HepG2 (cell line): Measurements from ENCODE around the gene NRN1L. TPM values are rescaled to one million over a fixed set of nuclear protein-coding genes. Genes with fewer than 3 reads are reported as not detected.

Source experiments
- ATM ChIP-seq: fragments of 450-650 bp; IDR thresholded peaks from 2 replicates; pipeline ENCODE4 v1.7.1; 2017; ENCODE audit warnings: mild to moderate bottlenecking, borderline replicate concordance
- DNMT1 ChIP-seq: sonication (generic); formaldehyde crosslinking; IDR thresholded peaks from 2 replicates; pipeline ENCODE4 v1.5.1; 2020; ENCODE audit warnings: mild to moderate bottlenecking, missing genetic modification reagents
- FOXJ3 ChIP-seq: sonication (generic); formaldehyde crosslinking; IDR thresholded peaks from 2 replicates; pipeline ENCODE4 v1.4.0; 2020; ENCODE audit warnings: missing genetic modification reagents, mild to moderate bottlenecking, borderline replicate concordance
- HNF4A ChIP-seq: sonication (generic); formaldehyde crosslinking; IDR thresholded peaks from 2 replicates; pipeline ENCODE4 v1.4.0; 2020; ENCODE audit warnings: missing genetic modification reagents
- MEF2D ChIP-seq: sonication (generic); formaldehyde crosslinking; IDR thresholded peaks from 2 replicates; pipeline ENCODE4 v1.5.1; 2020; ENCODE audit warnings: mild to moderate bottlenecking, missing genetic modification reagents
- NFRKB ChIP-seq: fragments of 450-650 bp; IDR thresholded peaks from 2 replicates; pipeline ENCODE4 v1.6.1; 2017
- NR2F6 ChIP-seq, 2 experiments: IDR thresholded peaks; 2 replicates each; pipeline ENCODE4 v1.6.1; 2016; ENCODE audit warnings: antibody characterized with exemption in 1 of 2, mild to moderate bottlenecking in 1 of 2
- SATB2 ChIP-seq: sonication (generic); formaldehyde crosslinking; IDR thresholded peaks from 2 replicates; pipeline ENCODE4 v1.5.0; 2020; ENCODE audit warnings: missing genetic modification reagents
- ZFP82 ChIP-seq: sonication (generic); formaldehyde crosslinking; IDR thresholded peaks from 2 replicates; pipeline ENCODE4 v1.5.1; 2020; ENCODE audit warnings: mild to moderate bottlenecking, missing genetic modification reagents, borderline replicate concordance
- ZNF160 ChIP-seq: sonication (generic); formaldehyde crosslinking; IDR thresholded peaks from 2 replicates; pipeline ENCODE4 v1.8.0; 2022; ENCODE audit warnings: mild to moderate bottlenecking, inconsistent platforms, missing genetic modification reagents
- ZNF33B ChIP-seq: sonication (generic); formaldehyde crosslinking; IDR thresholded peaks from 2 replicates; pipeline ENCODE4 v1.5.1; 2020; ENCODE audit warnings: mild to moderate bottlenecking, missing genetic modification reagents
- ZNF605 ChIP-seq: sonication (generic); formaldehyde crosslinking; IDR thresholded peaks from 2 replicates; pipeline ENCODE4 v1.8.0; 2022; ENCODE audit warnings: mild to moderate bottlenecking, missing genetic modification reagents
- ZSCAN31 ChIP-seq: sonication (generic); formaldehyde crosslinking; IDR thresholded peaks from 2 replicates; pipeline ENCODE4 v1.5.0; 2020; ENCODE audit warnings: low read depth, mild to moderate bottlenecking, missing genetic modification reagents
- polyA plus RNA-seq, 8 experiments: library from polyadenylated mRNA; depleted of rRNA in 3 of 8; stranded (reverse) in 7 of 8; unstranded in 1 of 8; fragments of >200 nt; fragmentation: Illumina TruSeq in 4 of 8; extraction: Trizol in 4 of 8; gene quantifications; 2 replicates each; pipeline versions ENCODE4 v1.2.1 to v1.2.3, GENCODE V29; 2011 to 2016; ENCODE audit warnings: low read depth in 4 of 8, missing spikeins in 1 of 8, mixed read lengths in 1 of 8; ENCODE audit not compliant: insufficient read depth in 1 of 8
- total RNA-seq, 5 experiments: library from RNA; depleted of rRNA; stranded (reverse); fragments of >200 nt; fragmentation: Illumina TruSeq; extraction: Trizol; gene quantifications; 2 replicates each; pipeline ENCODE4 v1.2.3, GENCODE V29; 2016; ENCODE audit warnings: low read depth in 1 of 5
- TF ChIP-seq, protein P1 (sequence below): sonication (generic); formaldehyde crosslinking; IDR thresholded peaks from 2 replicates; pipeline ENCODE4 v1.9.0; 2021; ENCODE audit warnings: missing genetic modification reagents, mild to moderate bottlenecking, borderline replicate concordance
- TF ChIP-seq, protein P2 (sequence below): sonication (generic); formaldehyde crosslinking; IDR thresholded peaks from 2 replicates; pipeline ENCODE4 v1.5.1; 2020; ENCODE audit warnings: missing genetic modification reagents, mild to moderate bottlenecking, borderline replicate concordance
- TF ChIP-seq, protein P3 (sequence below): sonication (generic); formaldehyde crosslinking; IDR thresholded peaks from 2 replicates; pipeline ENCODE4 v1.8.1; 2023; ENCODE audit warnings: mild to moderate bottlenecking, inconsistent platforms, moderate library complexity, missing genetic modification reagents, borderline replicate concordance
- TF ChIP-seq, protein P4 (sequence below): sonication (generic); formaldehyde crosslinking; IDR thresholded peaks from 2 replicates; pipeline ENCODE4 v1.4.0; 2020; ENCODE audit warnings: missing genetic modification reagents
- TF ChIP-seq, protein P5 (sequence below): sonication (generic); formaldehyde crosslinking; conservative IDR thresholded peaks from 2 replicates; pipeline ENCODE4 v1.4.0; 2020; ENCODE audit warnings: missing genetic modification reagents
- TF ChIP-seq, protein P6 (sequence below): IDR thresholded peaks from 2 replicates; pipeline ENCODE4 v1.6.1; 2016

The NRN1L gene
- total and polyA plus RNA-seq, 2 of the 13 experiments (the other 11 are each of a cell fraction or from before 2014, with no cell fraction given), result 0.53 to 1.2 TPM

DNA sequence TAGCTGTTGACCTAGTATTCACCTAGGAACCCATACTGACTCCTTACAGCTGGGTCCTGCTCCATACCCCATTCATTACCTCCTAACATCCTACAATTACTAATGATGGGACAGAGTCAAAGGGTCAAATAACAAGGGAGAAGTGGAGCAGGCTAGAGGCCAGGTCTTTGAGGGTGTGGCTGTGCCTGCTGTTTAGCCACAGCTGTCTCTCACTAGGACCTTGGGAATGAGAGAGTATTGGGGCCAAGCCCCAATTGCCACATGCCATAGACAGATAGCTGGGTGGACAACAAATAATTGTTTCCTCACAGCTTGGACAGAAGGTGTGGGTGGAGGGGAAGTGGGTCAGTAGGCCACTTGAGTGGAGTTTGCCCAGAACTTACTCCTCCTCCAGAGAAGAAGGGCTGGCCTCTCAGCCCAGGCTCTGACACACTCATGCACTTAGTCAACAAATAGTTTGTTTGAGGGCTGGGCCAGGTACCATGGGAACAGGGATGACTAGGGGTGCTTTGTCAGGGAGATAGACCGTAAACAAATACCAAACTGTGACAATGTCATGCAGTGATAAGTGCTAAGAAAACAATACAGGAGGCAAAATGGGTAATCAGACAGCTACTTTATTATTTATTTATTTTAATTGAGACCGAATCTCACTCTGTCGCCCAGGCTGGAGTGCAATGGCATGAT, 27.0 kb upstream of the NRN1L start (continued):
- TF ChIP-seq, protein P1, sequence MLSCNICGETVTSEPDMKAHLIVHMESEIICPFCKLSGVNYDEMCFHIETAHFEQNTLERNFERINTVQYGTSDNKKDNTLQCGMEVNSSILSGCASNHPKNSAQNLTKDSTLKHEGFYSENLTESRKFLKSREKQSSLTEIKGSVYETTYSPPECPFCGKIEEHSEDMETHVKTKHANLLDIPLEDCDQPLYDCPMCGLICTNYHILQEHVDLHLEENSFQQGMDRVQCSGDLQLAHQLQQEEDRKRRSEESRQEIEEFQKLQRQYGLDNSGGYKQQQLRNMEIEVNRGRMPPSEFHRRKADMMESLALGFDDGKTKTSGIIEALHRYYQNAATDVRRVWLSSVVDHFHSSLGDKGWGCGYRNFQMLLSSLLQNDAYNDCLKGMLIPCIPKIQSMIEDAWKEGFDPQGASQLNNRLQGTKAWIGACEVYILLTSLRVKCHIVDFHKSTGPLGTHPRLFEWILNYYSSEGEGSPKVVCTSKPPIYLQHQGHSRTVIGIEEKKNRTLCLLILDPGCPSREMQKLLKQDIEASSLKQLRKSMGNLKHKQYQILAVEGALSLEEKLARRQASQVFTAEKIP (CRISPR knock-in tag), result no peak
- TF ChIP-seq HNF4A (peak; percentile 44; the same call in 1 of the 2 replicates), ATM (no peak), ZSCAN31 (CRISPR knock-in tag) (no peak), NFRKB (no peak), MEF2D (CRISPR knock-in tag) (no peak; the same call in 1 of the 2 replicates), ZNF605 (CRISPR knock-in tag) (peak; percentile 75; the same call in 1 of the 2 replicates), NR2F6 (IDR thresholded peaks at IDR 0.05) (peak; percentile 18; the same call in 1 of the 2 replicates), NR2F6 (CRISPR knock-in tag; IDR thresholded peaks at IDR 0.05) (no peak; the same call in 1 of the 2 replicates), FOXJ3 (CRISPR knock-in tag) (peak; percentile 71; the same call in 1 of the 2 replicates), ZFP82 (no peak), ZNF33B (CRISPR knock-in tag) (no peak), DNMT1 (CRISPR knock-in tag) (no peak), SATB2 (no peak), ZNF160 (no peak)
- TF ChIP-seq, protein P2, sequence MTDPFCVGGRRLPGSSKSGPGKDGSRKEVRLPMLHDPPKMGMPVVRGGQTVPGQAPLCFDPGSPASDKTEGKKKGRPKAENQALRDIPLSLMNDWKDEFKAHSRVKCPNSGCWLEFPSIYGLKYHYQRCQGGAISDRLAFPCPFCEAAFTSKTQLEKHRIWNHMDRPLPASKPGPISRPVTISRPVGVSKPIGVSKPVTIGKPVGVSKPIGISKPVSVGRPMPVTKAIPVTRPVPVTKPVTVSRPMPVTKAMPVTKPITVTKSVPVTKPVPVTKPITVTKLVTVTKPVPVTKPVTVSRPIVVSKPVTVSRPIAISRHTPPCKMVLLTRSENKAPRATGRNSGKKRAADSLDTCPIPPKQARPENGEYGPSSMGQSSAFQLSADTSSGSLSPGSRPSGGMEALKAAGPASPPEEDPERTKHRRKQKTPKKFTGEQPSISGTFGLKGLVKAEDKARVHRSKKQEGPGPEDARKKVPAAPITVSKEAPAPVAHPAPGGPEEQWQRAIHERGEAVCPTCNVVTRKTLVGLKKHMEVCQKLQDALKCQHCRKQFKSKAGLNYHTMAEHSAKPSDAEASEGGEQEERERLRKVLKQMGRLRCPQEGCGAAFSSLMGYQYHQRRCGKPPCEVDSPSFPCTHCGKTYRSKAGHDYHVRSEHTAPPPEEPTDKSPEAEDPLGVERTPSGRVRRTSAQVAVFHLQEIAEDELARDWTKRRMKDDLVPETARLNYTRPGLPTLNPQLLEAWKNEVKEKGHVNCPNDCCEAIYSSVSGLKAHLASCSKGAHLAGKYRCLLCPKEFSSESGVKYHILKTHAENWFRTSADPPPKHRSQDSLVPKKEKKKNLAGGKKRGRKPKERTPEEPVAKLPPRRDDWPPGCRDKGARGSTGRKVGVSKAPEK, result no peak
- TF ChIP-seq, protein P3, sequence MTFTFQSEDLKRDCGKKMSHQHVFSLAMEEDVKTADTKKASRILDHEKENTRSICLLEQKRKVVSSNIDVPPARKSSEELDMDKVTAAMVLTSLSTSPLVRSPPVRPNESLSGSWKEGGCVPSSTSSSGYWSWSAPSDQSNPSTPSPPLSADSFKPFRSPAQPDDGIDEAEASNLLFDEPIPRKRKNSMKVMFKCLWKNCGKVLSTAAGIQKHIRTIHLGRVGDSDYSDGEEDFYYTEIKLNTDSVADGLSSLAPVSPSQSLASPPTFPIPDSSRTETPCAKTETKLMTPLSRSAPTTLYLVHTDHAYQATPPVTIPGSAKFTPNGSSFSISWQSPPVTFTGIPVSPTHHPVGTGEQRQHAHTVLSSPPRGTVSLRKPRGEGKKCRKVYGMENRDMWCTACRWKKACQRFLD (CRISPR knock-in tag), result no peak
- TF ChIP-seq, protein P4, sequence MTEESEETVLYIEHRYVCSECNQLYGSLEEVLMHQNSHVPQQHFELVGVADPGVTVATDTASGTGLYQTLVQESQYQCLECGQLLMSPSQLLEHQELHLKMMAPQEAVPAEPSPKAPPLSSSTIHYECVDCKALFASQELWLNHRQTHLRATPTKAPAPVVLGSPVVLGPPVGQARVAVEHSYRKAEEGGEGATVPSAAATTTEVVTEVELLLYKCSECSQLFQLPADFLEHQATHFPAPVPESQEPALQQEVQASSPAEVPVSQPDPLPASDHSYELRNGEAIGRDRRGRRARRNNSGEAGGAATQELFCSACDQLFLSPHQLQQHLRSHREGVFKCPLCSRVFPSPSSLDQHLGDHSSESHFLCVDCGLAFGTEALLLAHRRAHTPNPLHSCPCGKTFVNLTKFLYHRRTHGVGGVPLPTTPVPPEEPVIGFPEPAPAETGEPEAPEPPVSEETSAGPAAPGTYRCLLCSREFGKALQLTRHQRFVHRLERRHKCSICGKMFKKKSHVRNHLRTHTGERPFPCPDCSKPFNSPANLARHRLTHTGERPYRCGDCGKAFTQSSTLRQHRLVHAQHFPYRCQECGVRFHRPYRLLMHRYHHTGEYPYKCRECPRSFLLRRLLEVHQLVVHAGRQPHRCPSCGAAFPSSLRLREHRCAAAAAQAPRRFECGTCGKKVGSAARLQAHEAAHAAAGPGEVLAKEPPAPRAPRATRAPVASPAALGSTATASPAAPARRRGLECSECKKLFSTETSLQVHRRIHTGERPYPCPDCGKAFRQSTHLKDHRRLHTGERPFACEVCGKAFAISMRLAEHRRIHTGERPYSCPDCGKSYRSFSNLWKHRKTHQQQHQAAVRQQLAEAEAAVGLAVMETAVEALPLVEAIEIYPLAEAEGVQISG (CRISPR knock-in tag), result peak; percentile 35; the same call in 1 of the 2 replicates
- TF ChIP-seq, protein P5, sequence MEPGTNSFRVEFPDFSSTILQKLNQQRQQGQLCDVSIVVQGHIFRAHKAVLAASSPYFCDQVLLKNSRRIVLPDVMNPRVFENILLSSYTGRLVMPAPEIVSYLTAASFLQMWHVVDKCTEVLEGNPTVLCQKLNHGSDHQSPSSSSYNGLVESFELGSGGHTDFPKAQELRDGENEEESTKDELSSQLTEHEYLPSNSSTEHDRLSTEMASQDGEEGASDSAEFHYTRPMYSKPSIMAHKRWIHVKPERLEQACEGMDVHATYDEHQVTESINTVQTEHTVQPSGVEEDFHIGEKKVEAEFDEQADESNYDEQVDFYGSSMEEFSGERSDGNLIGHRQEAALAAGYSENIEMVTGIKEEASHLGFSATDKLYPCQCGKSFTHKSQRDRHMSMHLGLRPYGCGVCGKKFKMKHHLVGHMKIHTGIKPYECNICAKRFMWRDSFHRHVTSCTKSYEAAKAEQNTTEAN (CRISPR knock-in tag), result peak; percentile 95
- TF ChIP-seq, protein P6, sequence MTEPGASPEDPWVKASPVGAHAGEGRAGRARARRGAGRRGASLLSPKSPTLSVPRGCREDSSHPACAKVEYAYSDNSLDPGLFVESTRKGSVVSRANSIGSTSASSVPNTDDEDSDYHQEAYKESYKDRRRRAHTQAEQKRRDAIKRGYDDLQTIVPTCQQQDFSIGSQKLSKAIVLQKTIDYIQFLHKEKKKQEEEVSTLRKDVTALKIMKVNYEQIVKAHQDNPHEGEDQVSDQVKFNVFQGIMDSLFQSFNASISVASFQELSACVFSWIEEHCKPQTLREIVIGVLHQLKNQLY (CRISPR knock-in tag), result peak; percentile 47; the same call in 1 of the 2 replicates
